ENCODE results near the gene ANXA2R. TPM values are rescaled to one million over a fixed set of nuclear protein-coding genes. Genes with fewer than 3 reads are reported as not detected.
A peak's percentile ranks its signal among the peaks of the same experiment; 100 is the strongest.
"Not testable (repeated sequence)": the region's sequence is repeated elsewhere in the genome, so short reads cannot be mapped to it uniquely, and the experiment has no call there.

Gene ANXA2R
- total and polyA plus RNA-seq, 2 of the 4 experiments (the other 2 are of a cell fraction), result 1.3 to 3.6 TPM

- peak overlapping the region; percentile 68; the same call in 1 of the 2 replicates for H3K4me2 ChIP-seq (ENCODE audit: low read depth, low read length)
Measured at GRCh38 chr5:43069401-43069720, 29.2 kb upstream of the ANXA2R start.

More at GRCh38 chr5:43069401-43069720, 29.2 kb upstream of the ANXA2R start:
- POLR2A ChIA-PET (ENCODE audit: unreplicated experiment); H3K4me1 ChIP-seq (ENCODE audit: control insufficient read depth, insufficient read depth, low read length); H4K91ac ChIP-seq (ENCODE audit: insufficient read depth, low read depth, low read length); in situ Hi-C loops (cut with MboI; ENCODE audit: low sequenced_read_pairs); H2AK5ac ChIP-seq (ENCODE audit: low read depth, low read length); H3K4me3 ChIP-seq (ENCODE audit: insufficient read depth, low read depth, low read length); H3K9me1 ChIP-seq (ENCODE audit: insufficient read depth, low read length); H3K14ac ChIP-seq (replicated peaks; ENCODE audit: low read depth, low read length); H3K23ac ChIP-seq (ENCODE audit: low read depth, low read length); H2BK120ac ChIP-seq (ENCODE audit: low read depth, low read length); H3K56ac ChIP-seq (ENCODE audit: extremely low read depth, insufficient read depth, low read length); H3K27ac ChIP-seq (ENCODE audit: insufficient read depth, low read length); H3K18ac ChIP-seq (ENCODE audit: low read depth, low read length); H4K5ac ChIP-seq (ENCODE audit: low read depth, low read length); H3K9ac ChIP-seq (ENCODE audit: low read depth, low read length); DNase-seq; dilution Hi-C loops (cut with HindIII; ENCODE audit: low sequenced_read_pairs, unreplicated experiment); H3K4ac ChIP-seq (ENCODE audit: low read depth, low read length); H3K9me3 ChIP-seq (ENCODE audit: control insufficient read depth, insufficient read depth, low read length); H2BK15ac ChIP-seq (ENCODE audit: low read depth, low read length); H2BK5ac ChIP-seq (ENCODE audit: low read depth, low read length, poor library complexity, severe bottlenecking); H3K27me3 ChIP-seq (ENCODE audit: control insufficient read depth, insufficient read depth, low read length); H2AFZ ChIP-seq (replicated peaks; ENCODE audit: low read length, poor library complexity); H2BK20ac ChIP-seq (ENCODE audit: low read depth, low read length); H4K8ac ChIP-seq (ENCODE audit: low read depth in 2 of 2, low read length in 2 of 2); H4K20me1 ChIP-seq (ENCODE audit: insufficient read depth, low read length); ATAC-seq (ENCODE audit: low read depth); H2AK9ac ChIP-seq (replicated peaks; ENCODE audit: low read depth, low read length, poor library complexity); BruUV-seq (replicated peaks): not testable (repeated sequence)
- no CpG with 5 or more reads among the region's 3 CpGs for WGBS, 2 experiments (ENCODE audit: extremely low coverage in 2 of 2, insufficient read length in 1 of 2)
- CTCF ChIA-PET, result interaction anchor here (0.6 kb wide), 1 partner anchor 36 kb away, joined by 3 read pairs; no protein-coding TSS in a partner anchor
- H3K36me3 ChIP-seq (ENCODE audit: control insufficient read depth, insufficient read depth, low read length), result peaks cover 10% of the 10 kb centered on the region
- intact Hi-C loops (cut with micrococcal nuclease), result loop anchor here (5.0 kb wide), 2 partner anchors 53 to 413 kb away; partner anchors contain the start of genes TMEM267 and ZNF131
- H3K79me1 ChIP-seq (ENCODE audit: low read depth in 1 of 2, low read length in 2 of 2), result peaks cover 14 to 57% of the 10 kb centered on the region in 2 experiments; a peak in 3 of 4 replicates
